Neural cell (in vitro differentiated cells): ENCODE results near the gene SLC5A2.

Source experiments
- CTCF ChIP-seq: fragments of 450-650 bp; IDR thresholded peaks from 2 replicates; pipeline ENCODE4 v1.5.1; 2014; ENCODE audit warnings: antibody characterized with exemption, mild to moderate bottlenecking, moderate library complexity; ENCODE audit not compliant: poor library complexity, severe bottlenecking
- EZH2 ChIP-seq: fragments of 200-600, 300-800 bp; shearing (Covaris generic), sonication (generic); IDR thresholded peaks from 2 replicates; pipeline ENCODE4 v1.6.1; 2014; ENCODE audit warnings: antibody characterized with exemption, low read length, borderline replicate concordance, mild to moderate bottlenecking; ENCODE audit not compliant: insufficient read depth, poor library complexity, severe bottlenecking
- REST ChIP-seq: IDR thresholded peaks from 2 replicates; pipeline ENCODE4 v1.6.1; 2012; ENCODE audit warnings: borderline replicate concordance
- TAF1 ChIP-seq: IDR thresholded peaks from 2 replicates; pipeline ENCODE4 v1.6.1; 2012; ENCODE audit warnings: low read depth

GRCh38 chr16:31488468-31489297 is 5.8 kb downstream of the SLC5A2 start:
- TF ChIP-seq EZH2: no peak
- TF ChIP-seq CTCF: no peak
- no peak for TF ChIP-seq TAF1
- TF ChIP-seq REST: no peak
